ENCODE data around the gene HPSE.
"Not testable (repeated sequence)": the region's sequence is repeated elsewhere in the genome, so short reads cannot be mapped to it uniquely, and the experiment has no call there.

Gene HPSE

DNA sequence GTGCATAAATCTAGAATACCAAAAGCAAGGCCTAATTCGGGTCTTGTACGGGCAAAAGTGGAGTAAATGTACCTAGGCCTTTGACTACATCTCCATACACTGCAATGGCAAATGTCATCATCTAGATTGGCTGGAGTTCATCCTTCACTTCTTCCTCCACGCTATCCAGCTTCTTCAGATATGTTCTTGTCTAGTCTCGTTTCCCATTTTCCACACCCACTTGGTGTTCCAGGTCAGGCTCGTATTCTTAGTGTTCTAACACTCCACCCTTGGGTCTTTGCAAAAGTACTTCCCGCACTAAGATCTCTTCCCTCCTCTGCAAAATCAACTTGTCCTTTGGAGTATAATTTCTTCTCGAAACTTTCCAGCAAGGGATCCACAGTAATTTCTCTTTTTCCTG, 51.5 kb downstream of the HPSE start:
- Histone ChIP-seq H3K27me3 (ENCODE audit: insufficient read depth, low read length) (peaks cover 14% of the 10 kb centered on the region), H3K27ac (ENCODE audit: low read depth, low read length) (no peak overlapping the region), H3K9me3 (ENCODE audit: insufficient read depth, low read depth, low read length) (no peaks in the 10 kb centered on the region), H3K4me1 (ENCODE audit: insufficient read depth, low read length) (peaks cover 5% of the 10 kb centered on the region; the same call in 1 of the 2 replicates), H3K4me3 (ENCODE audit: low read length) (peak overlapping the region; percentile 73; the same call in 1 of the 2 replicates), H3K36me3 (ENCODE audit: insufficient read depth, low read length) (peaks cover 7% of the 10 kb centered on the region), H3K9ac (ENCODE audit: low read depth, low read length) (no peak overlapping the region)
- 94% methylated on average over 7 of the region's 7 CpGs for WGBS

DNA sequence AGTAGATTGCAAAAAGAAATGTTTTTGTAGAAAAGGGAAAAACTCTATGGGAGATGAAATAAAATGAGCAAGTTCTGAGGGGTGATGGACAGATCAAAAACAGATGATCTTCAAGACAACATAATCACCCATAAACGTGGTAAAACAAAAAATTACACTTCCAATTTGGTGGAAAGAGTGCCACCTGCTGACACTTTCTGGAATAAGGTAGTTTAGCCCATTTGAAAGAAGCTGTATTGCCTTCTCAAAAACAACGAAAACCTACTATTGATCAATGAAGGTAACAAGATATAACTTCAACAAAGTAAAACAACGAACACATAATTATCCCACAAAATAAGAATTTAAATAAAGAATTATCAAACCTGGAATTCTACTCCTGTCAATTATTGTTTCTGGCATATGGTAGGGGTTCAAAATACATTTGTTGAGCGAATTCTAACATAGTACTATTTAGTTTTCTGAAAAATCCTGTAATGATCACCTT, 52.6 kb downstream of the HPSE start:
- Histone ChIP-seq H3K4me3 (ENCODE audit: low read length) (no peak overlapping the region), H3K9ac (ENCODE audit: low read depth, low read length) (no peak overlapping the region), H3K9me3 (ENCODE audit: insufficient read depth, low read depth, low read length) (no peaks in the 10 kb centered on the region), H3K36me3 (ENCODE audit: insufficient read depth, low read length) (peaks cover 11% of the 10 kb centered on the region), H3K27ac (ENCODE audit: low read depth, low read length) (no peak overlapping the region), H3K27me3 (ENCODE audit: insufficient read depth, low read length) (peaks cover 14% of the 10 kb centered on the region), H3K4me1 (ENCODE audit: insufficient read depth, low read length) (peaks cover 5% of the 10 kb centered on the region; the same call in 1 of the 2 replicates)
- WGBS = 49% methylated on average over 3 of the region's 4 CpGs

DNA sequence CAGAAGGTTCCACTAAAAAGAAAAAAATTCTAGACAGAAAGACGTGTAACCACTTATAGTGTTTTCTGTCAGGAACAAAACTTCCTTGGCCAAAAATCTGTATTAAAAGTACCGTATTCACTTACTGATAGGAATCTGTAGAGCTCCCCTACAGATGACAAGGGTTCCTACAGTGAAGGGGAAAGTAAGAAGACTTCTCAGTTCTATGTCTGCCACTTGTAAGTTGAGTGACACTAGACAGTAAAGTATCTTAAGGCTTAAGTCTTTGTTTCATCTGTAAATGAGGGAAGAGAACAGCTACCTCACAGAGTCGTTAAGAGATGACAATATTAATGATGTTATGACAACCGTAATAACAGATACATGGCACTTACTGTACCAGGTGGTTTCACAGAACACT, 53.3 kb downstream of the HPSE start:
- peaks cover 5% of the 10 kb centered on the region; the same call in 1 of the 2 replicates for H3K4me1 ChIP-seq (ENCODE audit: insufficient read depth, low read length)
- WGBS = 92% methylated on average over 4 of the region's 4 CpGs

DNA sequence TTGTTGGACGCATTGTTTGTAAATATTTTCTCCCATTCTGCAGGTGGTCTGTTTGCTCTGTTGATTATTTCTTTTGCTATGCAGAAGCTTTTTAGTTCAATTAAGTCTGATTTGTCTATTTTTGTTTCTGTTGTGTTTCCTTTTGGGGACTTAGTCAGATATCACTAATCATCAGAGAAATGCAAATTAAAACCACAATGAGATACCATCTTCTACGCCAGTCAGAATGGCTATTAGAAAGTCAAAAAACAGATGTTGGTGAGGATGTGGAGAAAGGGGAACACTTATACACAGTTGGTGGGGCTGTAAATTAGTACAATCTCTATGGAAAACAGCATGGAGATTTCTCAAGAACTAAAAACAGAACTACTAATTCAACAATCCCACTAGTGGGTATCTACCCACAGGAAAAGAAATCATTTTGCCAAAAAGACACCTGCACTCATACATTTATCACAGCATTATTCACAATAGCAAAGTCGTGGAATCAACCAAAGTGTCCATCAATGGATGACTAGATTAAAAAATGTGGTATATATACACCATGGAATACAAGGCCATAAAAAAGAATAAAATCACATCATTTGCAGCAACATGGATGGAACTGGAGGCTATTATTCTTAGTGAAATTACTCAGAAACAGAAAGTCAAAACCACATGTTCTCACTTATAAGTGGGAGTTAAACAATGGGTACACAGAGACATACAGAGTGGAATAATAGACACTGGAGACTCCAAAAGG, 58.2 kb downstream of the HPSE start:
- WGBS = 91% methylated on average over 3 of the region's 3 CpGs
- H3K9me3 ChIP-seq (ENCODE audit: insufficient read depth, low read depth, low read length) = no peaks in the 10 kb centered on the region
- no peak overlapping the region for H3K9ac ChIP-seq (ENCODE audit: low read depth, low read length)
- H3K27me3 ChIP-seq (ENCODE audit: insufficient read depth, low read length) = no peaks in the 10 kb centered on the region
- no peak overlapping the region for H3K27ac ChIP-seq (ENCODE audit: low read depth, low read length)
- no peak overlapping the region for H3K4me3 ChIP-seq (ENCODE audit: low read length)
- no peaks in the 10 kb centered on the region for H3K4me1 ChIP-seq (ENCODE audit: insufficient read depth, low read length)
- H3K36me3 ChIP-seq (ENCODE audit: insufficient read depth, low read length) = peaks cover 47% of the 10 kb centered on the region

More for the DNA sequence above, 53.3 kb downstream of the HPSE start:
- H3K27me3 ChIP-seq (ENCODE audit: insufficient read depth, low read length) = peaks cover 14% of the 10 kb centered on the region
- peaks cover 17% of the 10 kb centered on the region for H3K36me3 ChIP-seq (ENCODE audit: insufficient read depth, low read length)
- H3K9me3 ChIP-seq (ENCODE audit: insufficient read depth, low read depth, low read length) = no peaks in the 10 kb centered on the region
- no peak overlapping the region for H3K4me3 ChIP-seq (ENCODE audit: low read length)
- no peak overlapping the region for H3K27ac ChIP-seq (ENCODE audit: low read depth, low read length)
- no peak overlapping the region for H3K9ac ChIP-seq (ENCODE audit: low read depth, low read length)

DNA sequence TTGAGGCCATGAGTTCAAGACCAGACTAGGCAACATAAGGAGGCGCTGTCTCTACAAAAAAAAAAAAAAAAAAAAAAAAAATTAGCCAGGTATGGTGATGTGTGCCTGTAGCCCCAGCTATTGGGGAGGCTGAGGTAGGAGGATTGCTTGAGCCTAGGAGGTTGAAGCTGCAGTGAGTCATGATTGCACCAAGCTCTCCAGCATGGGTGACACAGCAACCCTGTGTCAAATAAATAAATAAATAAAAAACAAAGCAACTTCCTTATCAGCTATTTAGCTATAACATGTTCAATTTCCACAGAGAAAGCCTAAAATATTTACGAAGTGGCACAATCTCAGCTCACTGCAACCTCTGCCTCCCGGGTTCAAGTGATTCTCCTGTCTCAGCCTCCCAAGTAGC, 60.7 kb downstream of the HPSE start:
- H3K4me1 ChIP-seq (ENCODE audit: insufficient read depth, low read length); H3K9me3 ChIP-seq (ENCODE audit: insufficient read depth, low read depth, low read length); H3K27me3 ChIP-seq (ENCODE audit: insufficient read depth, low read length); H3K4me3 ChIP-seq (ENCODE audit: low read length); H3K9ac ChIP-seq (ENCODE audit: low read depth, low read length); H3K27ac ChIP-seq (ENCODE audit: low read depth, low read length): not testable (repeated sequence)
- WGBS = 98% methylated on average over 2 of the region's 3 CpGs
- H3K36me3 ChIP-seq (ENCODE audit: insufficient read depth, low read length) = peaks cover 67% of the 10 kb centered on the region

DNA sequence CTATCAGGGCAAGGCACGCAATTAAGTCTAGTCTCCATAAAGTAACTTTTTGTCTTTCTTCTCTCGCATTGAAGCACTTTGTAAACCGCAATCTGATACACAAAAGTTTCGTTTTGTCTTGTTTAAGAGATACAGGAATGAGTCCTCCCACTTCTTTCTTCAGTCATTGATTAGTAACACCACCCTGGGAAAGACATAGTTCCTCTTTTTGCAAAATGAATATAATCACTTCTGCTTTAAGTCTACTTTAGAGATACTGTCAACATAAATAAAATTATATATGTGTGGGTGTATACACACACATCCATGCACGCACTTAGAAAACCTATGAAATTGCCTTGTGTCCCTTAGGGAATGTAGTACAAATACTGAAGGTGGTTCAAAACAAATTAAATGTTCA, 61.7 kb downstream of the HPSE start:
- Histone ChIP-seq H3K27ac (ENCODE audit: low read depth, low read length) (no peak overlapping the region), H3K27me3 (ENCODE audit: insufficient read depth, low read length) (no peaks in the 10 kb centered on the region), H3K36me3 (ENCODE audit: insufficient read depth, low read length) (peaks cover 66% of the 10 kb centered on the region), H3K4me3 (ENCODE audit: low read length) (no peak overlapping the region), H3K4me1 (ENCODE audit: insufficient read depth, low read length) (no peaks in the 10 kb centered on the region), H3K9ac (ENCODE audit: low read depth, low read length) (no peak overlapping the region), H3K9me3 (ENCODE audit: insufficient read depth, low read depth, low read length) (no peaks in the 10 kb centered on the region)
- WGBS = 100% methylated on average over 4 of the region's 5 CpGs

DNA sequence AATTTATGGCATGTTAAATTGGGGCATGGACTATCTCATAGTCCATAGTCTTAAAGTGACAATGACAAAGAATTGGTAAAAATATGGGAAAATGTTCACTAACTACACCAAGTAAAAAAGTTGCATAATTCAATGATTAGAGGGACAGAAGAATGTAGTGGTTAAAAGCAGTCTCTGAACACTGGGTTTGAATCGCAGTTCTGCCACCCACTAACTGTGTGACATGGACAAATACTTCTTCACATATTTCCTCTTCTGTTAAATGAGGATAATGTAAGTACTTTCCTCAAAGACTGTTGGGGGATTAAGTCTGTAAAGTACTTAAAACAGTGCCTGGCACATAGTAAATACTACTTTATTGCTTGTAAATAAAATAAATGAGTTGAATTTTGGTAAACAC, 65.4 kb downstream of the HPSE start:
- Histone ChIP-seq H3K4me1 (ENCODE audit: insufficient read depth, low read length) (no peaks in the 10 kb centered on the region), H3K4me3 (ENCODE audit: low read length) (no peak overlapping the region), H3K36me3 (ENCODE audit: insufficient read depth, low read length) (peaks cover 68% of the 10 kb centered on the region), H3K27me3 (ENCODE audit: insufficient read depth, low read length) (no peaks in the 10 kb centered on the region), H3K9me3 (ENCODE audit: insufficient read depth, low read depth, low read length) (no peaks in the 10 kb centered on the region), H3K27ac (ENCODE audit: low read depth, low read length) (no peak overlapping the region), H3K9ac (ENCODE audit: low read depth, low read length) (no peak overlapping the region)
- WGBS = 100% methylated on average over 1 of the region's 1 CpG

DNA sequence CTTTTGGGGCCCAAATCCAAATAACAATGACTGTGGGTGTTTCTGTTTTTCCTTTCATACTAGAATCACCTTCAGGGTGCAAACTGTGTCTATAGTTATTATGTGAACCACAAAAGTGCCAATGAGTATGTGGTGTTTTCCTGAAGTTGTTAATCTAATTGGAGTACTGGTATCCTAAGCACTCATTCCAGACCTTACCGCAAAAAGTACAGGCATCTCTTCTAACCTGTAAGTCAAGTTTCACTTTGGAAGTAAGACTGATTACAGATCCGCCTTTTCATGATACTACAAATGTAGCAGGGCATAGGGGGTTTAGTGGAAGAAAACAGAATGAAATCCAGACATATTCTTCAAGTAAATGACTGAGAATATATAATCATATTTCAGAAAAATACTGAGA, 66.2 kb downstream of the HPSE start:
- Histone ChIP-seq H3K9me3 (ENCODE audit: insufficient read depth, low read depth, low read length) (no peaks in the 10 kb centered on the region), H3K4me1 (ENCODE audit: insufficient read depth, low read length) (no peaks in the 10 kb centered on the region), H3K9ac (ENCODE audit: low read depth, low read length) (no peak overlapping the region), H3K27ac (ENCODE audit: low read depth, low read length) (no peak overlapping the region), H3K36me3 (ENCODE audit: insufficient read depth, low read length) (peaks cover 72% of the 10 kb centered on the region), H3K4me3 (ENCODE audit: low read length) (no peak overlapping the region), H3K27me3 (ENCODE audit: insufficient read depth, low read length) (no peaks in the 10 kb centered on the region)
- WGBS = 100% methylated on average over 1 of the region's 2 CpGs

DNA sequence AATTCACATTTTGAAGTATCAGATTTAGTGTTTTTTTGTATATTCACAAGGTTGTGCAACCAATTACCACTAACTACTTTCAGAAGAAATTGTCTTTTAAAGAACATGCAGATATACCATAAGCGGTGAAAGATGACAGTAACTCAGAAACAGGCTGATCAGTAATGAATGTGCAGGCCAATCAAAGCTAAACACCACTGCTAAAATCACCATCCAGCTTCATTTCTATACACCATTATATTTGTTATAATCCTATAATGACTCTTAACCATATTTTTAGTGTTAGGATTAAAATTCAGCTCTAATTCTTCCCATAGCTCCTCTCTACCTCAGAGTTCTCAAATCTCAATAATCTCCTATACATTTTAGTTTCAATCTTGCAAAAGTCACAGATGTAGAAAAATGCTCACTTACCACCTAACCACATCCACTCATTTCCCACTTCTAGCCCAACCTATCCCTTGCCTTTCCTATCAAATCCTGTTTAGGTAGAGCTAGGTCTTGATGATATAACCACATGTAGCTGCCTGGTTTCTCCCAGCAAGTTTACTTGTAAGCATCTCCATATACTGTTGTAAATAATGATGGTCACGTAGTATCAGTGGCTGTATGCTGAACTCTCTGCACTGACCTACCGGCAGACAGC, 66.7 kb downstream of the HPSE start:
- Histone ChIP-seq H3K9ac (ENCODE audit: low read depth, low read length) (no peak overlapping the region), H3K27me3 (ENCODE audit: insufficient read depth, low read length) (no peaks in the 10 kb centered on the region), H3K36me3 (ENCODE audit: insufficient read depth, low read length) (peaks cover 72% of the 10 kb centered on the region), H3K4me1 (ENCODE audit: insufficient read depth, low read length) (no peaks in the 10 kb centered on the region), H3K27ac (ENCODE audit: low read depth, low read length) (no peak overlapping the region), H3K4me3 (ENCODE audit: low read length) (no peak overlapping the region), H3K9me3 (ENCODE audit: insufficient read depth, low read depth, low read length) (no peaks in the 10 kb centered on the region)
- WGBS = 95% methylated on average over 3 of the region's 3 CpGs

DNA sequence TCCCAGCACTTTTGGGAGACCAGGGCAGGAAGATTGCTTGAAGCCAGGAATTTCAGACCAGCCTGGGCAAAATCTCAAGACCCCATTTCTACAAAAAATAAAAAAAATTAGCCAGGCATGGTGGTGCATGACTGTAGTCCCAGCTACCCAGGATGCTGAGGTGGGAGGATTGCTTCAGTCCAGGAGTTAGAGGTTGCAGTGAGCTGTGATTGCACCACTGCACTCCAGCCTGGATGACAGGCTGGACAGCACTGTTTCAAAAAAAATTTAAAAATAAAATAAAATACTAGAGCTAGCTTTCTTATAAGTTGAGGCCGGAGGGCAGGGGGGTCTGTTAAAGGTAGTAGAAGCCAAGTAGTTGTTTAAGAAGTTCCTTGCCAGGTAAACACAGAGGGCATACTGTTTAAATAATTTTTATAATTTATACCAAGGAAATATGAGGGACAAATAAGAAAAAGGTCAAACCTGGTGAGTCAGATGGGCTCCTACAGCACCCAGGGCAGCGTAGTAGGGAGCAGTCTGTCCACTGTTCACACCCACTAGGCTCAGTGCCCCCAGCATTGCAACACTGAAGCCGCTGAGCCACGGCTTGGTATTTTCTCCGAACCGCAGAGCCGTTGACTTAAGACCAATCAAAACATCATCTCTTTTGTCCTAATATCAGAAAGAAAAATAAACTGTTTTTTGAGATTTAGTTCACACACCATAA, 67.4 kb downstream of the HPSE start:
- Histone ChIP-seq H3K4me1 (ENCODE audit: insufficient read depth, low read length) (no peaks in the 10 kb centered on the region), H3K4me3 (ENCODE audit: low read length) (no peak overlapping the region), H3K36me3 (ENCODE audit: insufficient read depth, low read length) (peaks cover 67% of the 10 kb centered on the region), H3K27me3 (ENCODE audit: insufficient read depth, low read length) (no peaks in the 10 kb centered on the region), H3K9me3 (ENCODE audit: insufficient read depth, low read depth, low read length) (no peaks in the 10 kb centered on the region), H3K27ac (ENCODE audit: low read depth, low read length) (no peak overlapping the region), H3K9ac (ENCODE audit: low read depth, low read length) (no peak overlapping the region)
- 94% methylated on average over 7 of the region's 7 CpGs for WGBS

DNA sequence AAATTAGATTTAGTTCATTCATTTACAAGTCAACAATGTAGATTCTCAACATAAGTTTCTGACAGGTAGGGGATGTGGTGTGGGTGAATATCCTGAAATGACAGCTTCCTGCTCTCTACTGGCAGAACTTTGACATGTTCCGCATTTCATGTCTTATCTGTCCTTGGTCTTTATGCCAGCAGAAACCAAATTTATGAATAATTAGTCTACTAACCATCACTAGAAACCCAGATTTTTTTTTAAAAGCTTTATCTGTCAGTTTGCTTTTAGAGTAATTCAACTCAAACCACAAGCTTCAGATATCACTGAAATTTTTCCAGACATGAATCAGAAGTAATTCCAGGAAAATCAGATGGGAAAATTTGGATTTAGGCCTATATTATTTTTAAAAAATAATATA, 68.0 kb downstream of the HPSE start:
- peaks cover 63% of the 10 kb centered on the region for H3K36me3 ChIP-seq (ENCODE audit: insufficient read depth, low read length)
- no peaks in the 10 kb centered on the region for H3K27me3 ChIP-seq (ENCODE audit: insufficient read depth, low read length)
- no peaks in the 10 kb centered on the region for H3K4me1 ChIP-seq (ENCODE audit: insufficient read depth, low read length)
- H3K4me3 ChIP-seq (ENCODE audit: low read length) = no peak overlapping the region
- no peak overlapping the region for H3K27ac ChIP-seq (ENCODE audit: low read depth, low read length)
- no peaks in the 10 kb centered on the region for H3K9me3 ChIP-seq (ENCODE audit: insufficient read depth, low read depth, low read length)
- H3K9ac ChIP-seq (ENCODE audit: low read depth, low read length) = no peak overlapping the region
- WGBS = 91% methylated on average over 1 of the region's 1 CpG

All from HUES64 (cell line).